ENCODE data around the gene OR10H3. TPM values are rescaled to one million over a fixed set of nuclear protein-coding genes. Genes with fewer than 3 reads are reported as not detected.
"Not testable (repeated sequence)": the region's sequence is repeated elsewhere in the genome, so short reads cannot be mapped to it uniquely, and the experiment has no call there.

OR10H3 gene
- total RNA-seq, 1 experiment from 2014 or later, result not detected

GRCh38 chr19:15780610-15781418 lies 43.0 kb downstream of the OR10H3 start:
- POLR2A ChIA-PET, result no interaction called here
- TF ChIP-seq CTCF (IDR thresholded peaks at IDR 0.05; ENCODE audit: unreplicated experiment), result no peak
- H3K36me3 Mint-ChIP-seq (ENCODE audit: insufficient read depth, unreplicated experiment), result no peaks in the 10 kb centered on the region
- CTCF ChIA-PET, result no interaction called here
- no peaks in the 10 kb centered on the region for H3K27me3 Mint-ChIP-seq (ENCODE audit: insufficient read depth, unreplicated experiment)
- BruUV-seq (replicated peaks), result no TSS peak
- no peak overlapping the region for H3K27ac Mint-ChIP-seq (ENCODE audit: low read depth, unreplicated experiment)
- no peak for DNase-seq (ENCODE audit: unreplicated experiment)
- H3K9me3 Mint-ChIP-seq (ENCODE audit: unreplicated experiment), result peaks cover 27% of the 10 kb centered on the region
- intact Hi-C loops (cut with micrococcal nuclease), result no loop called here
- H3K4me1 Mint-ChIP-seq (ENCODE audit: insufficient read depth, unreplicated experiment), result no peaks in the 10 kb centered on the region
- H3K4me3 Mint-ChIP-seq (ENCODE audit: unreplicated experiment), result no peak overlapping the region

DNA sequence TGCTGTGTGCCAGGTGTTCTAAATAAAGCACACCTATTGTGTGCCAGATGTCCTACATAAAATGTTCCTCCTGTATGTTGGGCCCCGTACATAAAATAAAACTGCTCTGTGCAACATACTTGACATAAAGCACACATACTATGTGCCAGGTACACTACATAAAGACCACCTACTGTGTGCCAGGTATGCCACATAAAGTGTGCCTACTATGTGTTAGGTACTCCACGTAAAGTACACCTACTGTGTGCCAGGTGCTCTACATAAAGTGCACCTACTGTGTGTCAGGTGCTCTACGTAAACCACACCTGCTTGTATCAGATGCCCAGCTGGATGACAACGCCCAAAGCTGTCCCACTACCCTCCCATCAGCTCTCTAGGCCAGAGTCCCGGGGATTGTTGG lies 43.9 kb downstream of the OR10H3 start:
- peaks cover 18% of the 10 kb centered on the region for H3K9me3 Mint-ChIP-seq (ENCODE audit: unreplicated experiment)
- ChIA-PET POLR2A (no interaction called here), CTCF (no interaction called here)
- H3K27ac Mint-ChIP-seq (ENCODE audit: low read depth, unreplicated experiment), result no peak overlapping the region
- no peak for DNase-seq (ENCODE audit: unreplicated experiment)
- no peak overlapping the region for H3K4me3 Mint-ChIP-seq (ENCODE audit: unreplicated experiment)
- no peaks in the 10 kb centered on the region for H3K36me3 Mint-ChIP-seq (ENCODE audit: insufficient read depth, unreplicated experiment)
- no peak for TF ChIP-seq CTCF (IDR thresholded peaks at IDR 0.05; ENCODE audit: unreplicated experiment)
- intact Hi-C loops (cut with micrococcal nuclease), result no loop called here
- H3K4me1 Mint-ChIP-seq (ENCODE audit: insufficient read depth, unreplicated experiment), result no peaks in the 10 kb centered on the region
- H3K27me3 Mint-ChIP-seq (ENCODE audit: insufficient read depth, unreplicated experiment), result no peaks in the 10 kb centered on the region
- no TSS peak for BruUV-seq (replicated peaks)

DNA sequence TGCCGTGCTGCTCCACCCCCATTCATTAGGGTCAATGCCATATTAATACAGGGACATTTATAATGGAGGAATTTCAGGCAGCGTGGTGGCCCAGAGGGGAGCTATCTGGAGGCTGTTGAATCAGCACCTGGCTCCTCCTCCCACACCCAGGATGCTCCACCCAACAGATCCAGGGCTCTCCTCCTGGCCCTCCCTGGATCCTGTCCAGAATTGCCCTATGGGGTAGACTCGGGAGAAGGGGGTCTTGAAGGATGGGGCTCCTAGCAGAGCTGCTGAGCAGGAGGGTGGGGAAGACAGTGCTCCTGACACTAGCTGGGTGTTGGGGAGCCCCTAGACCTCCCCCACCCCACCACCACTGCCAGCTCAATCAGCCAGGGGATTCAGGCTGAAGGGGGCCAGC lies 44.4 kb downstream of the OR10H3 start:
- H3K36me3 Mint-ChIP-seq (ENCODE audit: insufficient read depth, unreplicated experiment), result no peaks in the 10 kb centered on the region
- CTCF ChIA-PET, result no interaction called here
- peaks cover 20% of the 10 kb centered on the region for H3K9me3 Mint-ChIP-seq (ENCODE audit: unreplicated experiment)
- intact Hi-C loops (cut with micrococcal nuclease), result no loop called here
- H3K27me3 Mint-ChIP-seq (ENCODE audit: insufficient read depth, unreplicated experiment), result no peaks in the 10 kb centered on the region
- H3K4me1 Mint-ChIP-seq (ENCODE audit: insufficient read depth, unreplicated experiment), result no peaks in the 10 kb centered on the region
- H3K27ac Mint-ChIP-seq (ENCODE audit: low read depth, unreplicated experiment), result no peak overlapping the region
- POLR2A ChIA-PET, result no interaction called here
- no peak for TF ChIP-seq CTCF (IDR thresholded peaks at IDR 0.05; ENCODE audit: unreplicated experiment)
- no peak for DNase-seq (ENCODE audit: unreplicated experiment)
- BruUV-seq (replicated peaks), result no TSS peak
- no peak overlapping the region for H3K4me3 Mint-ChIP-seq (ENCODE audit: unreplicated experiment)

- intact Hi-C loops (cut with micrococcal nuclease); DNase-seq (ENCODE audit: unreplicated experiment); H3K27ac Mint-ChIP-seq (ENCODE audit: low read depth, unreplicated experiment); CTCF ChIA-PET; H3K4me1 Mint-ChIP-seq (ENCODE audit: insufficient read depth, unreplicated experiment); POLR2A ChIA-PET; H3K4me3 Mint-ChIP-seq (ENCODE audit: unreplicated experiment); H3K27me3 Mint-ChIP-seq (ENCODE audit: insufficient read depth, unreplicated experiment); H3K36me3 Mint-ChIP-seq (ENCODE audit: insufficient read depth, unreplicated experiment); BruUV-seq (replicated peaks): not testable (repeated sequence)
- peaks cover 18% of the 10 kb centered on the region for H3K9me3 Mint-ChIP-seq (ENCODE audit: unreplicated experiment)
Measured at GRCh38 chr19:15782896-15783295, 45.1 kb downstream of the OR10H3 start.
